Lower leg skin (tissue), 4 donors: ENCODE results near the gene FBRS. TPM values are rescaled to one million over a fixed set of nuclear protein-coding genes. Genes with fewer than 3 reads are reported as not detected.

Experiments used
- DNase-seq, 2 donors: peaks; one replicate each; pipeline ENCODE4 v3.0.0-alpha.2; 2019; ENCODE audit warnings: low spot score in 2 of 2
- H3K4me3 ChIP-seq: fragments of 200-600 bp; sonication (generic); 2 replicates; pipeline ENCODE4 v1.5.1; 2017; ENCODE audit warnings: mild to moderate bottlenecking, low read depth; ENCODE audit not compliant: poor library complexity, severe bottlenecking
- POLR2A ChIP-seq, 2 donors: fragments of 450-650 bp; IDR thresholded peaks; one replicate each; pipeline ENCODE4 v1.6.1; 2016 to 2017; ENCODE audit warnings: antibody characterized with exemption in 2 of 2, mild to moderate bottlenecking in 1 of 2, moderate library complexity in 1 of 2
- whole genome bisulfite sequencing, 2 donors: methylation state at CpG; one replicate each; pipeline ENCODE4 v1.1.5; 2018; 5-methylcytosine and 5-hydroxymethylcytosine counted together
- intact Hi-C: fragments of 100-400 bp; cut with DNase I; formaldehyde crosslinking; loops from one replicate; pipeline ENCODE4 v1.15.0; 2023; ENCODE audit warnings: low total_unique reads
- total RNA-seq, 4 donors: library from RNA; depleted of rRNA; stranded (reverse); fragments of >200 nt; gene quantifications; one replicate each; pipeline ENCODE4 v1.1.0, GENCODE V29; 2016
- TF ChIP-seq, protein P1 (sequence below), 3 donors: fragments of 450-650 bp; IDR thresholded peaks; one replicate each; pipeline ENCODE4 v1.5.1; 2016; ENCODE audit warnings: antibody characterized with exemption in 3 of 3, mild to moderate bottlenecking in 3 of 3, moderate library complexity in 2 of 3

The FBRS gene
- total RNA-seq, 4 donors from 2014 or later: 51.0 to 103 (median 58.3) TPM

DNA sequence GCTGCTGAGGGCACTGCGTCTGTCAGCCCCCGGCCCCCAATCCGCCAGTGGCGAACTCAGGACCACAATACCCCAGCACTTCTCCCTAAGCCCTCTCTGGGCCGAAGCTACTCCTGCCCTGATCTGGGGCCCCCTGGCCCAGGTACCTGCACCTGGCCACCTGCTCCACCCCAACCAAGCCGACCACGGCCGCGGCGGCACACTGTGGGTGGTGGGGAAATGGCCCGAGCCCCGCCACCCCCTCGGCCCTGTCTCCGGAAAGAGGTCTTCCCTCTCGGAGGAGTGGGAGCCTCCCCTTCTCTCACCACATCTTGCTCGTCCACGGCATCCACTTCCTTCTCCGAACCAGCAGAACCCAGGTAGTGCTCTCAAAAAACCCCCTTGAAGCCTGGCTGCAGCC, 3.4 kb upstream of the FBRS start:
- TF ChIP-seq, protein P1, sequence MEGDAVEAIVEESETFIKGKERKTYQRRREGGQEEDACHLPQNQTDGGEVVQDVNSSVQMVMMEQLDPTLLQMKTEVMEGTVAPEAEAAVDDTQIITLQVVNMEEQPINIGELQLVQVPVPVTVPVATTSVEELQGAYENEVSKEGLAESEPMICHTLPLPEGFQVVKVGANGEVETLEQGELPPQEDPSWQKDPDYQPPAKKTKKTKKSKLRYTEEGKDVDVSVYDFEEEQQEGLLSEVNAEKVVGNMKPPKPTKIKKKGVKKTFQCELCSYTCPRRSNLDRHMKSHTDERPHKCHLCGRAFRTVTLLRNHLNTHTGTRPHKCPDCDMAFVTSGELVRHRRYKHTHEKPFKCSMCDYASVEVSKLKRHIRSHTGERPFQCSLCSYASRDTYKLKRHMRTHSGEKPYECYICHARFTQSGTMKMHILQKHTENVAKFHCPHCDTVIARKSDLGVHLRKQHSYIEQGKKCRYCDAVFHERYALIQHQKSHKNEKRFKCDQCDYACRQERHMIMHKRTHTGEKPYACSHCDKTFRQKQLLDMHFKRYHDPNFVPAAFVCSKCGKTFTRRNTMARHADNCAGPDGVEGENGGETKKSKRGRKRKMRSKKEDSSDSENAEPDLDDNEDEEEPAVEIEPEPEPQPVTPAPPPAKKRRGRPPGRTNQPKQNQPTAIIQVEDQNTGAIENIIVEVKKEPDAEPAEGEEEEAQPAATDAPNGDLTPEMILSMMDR (IDR thresholded peaks at IDR 0.05): no peak
- TF ChIP-seq POLR2A (IDR thresholded peaks at IDR 0.05): no peak
- no peak overlapping the region for H3K4me3 ChIP-seq
- DNase-seq: no peak
- WGBS, 2 donors: 89 to 94% methylated on average over 18 of the region's 18 CpGs
- intact Hi-C loops: no loop called here

DNA sequence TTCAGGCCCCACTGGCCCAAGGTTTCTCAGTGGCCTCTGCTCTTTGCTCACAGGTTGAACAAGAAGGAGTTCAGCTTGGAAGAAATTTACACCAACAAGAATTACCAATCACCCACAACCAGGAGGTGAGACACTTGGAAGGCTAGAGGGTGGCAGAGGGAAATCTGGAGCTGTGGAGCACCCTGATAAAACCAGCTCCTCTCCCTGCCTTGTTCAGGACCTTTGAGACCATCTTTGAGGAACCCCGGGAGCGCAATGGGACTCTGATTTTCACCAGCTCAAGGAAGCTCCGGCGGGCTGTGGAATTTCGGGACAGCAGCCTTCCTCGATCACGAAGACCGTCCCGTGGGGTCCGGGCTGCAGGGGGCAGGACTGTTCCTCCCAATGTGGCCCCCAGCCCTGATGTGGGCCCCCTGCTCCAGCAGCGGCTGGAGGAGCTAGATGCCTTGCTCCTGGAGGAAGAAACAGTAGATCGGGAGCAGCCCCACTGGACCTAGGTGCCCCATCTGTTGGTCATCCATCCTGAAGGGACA, 2.4 kb upstream of the FBRS start:
- H3K4me3 ChIP-seq: no peak overlapping the region
- no peak for DNase-seq
- 91 to 96% methylated on average over 11 to 12 of the region's 12 CpGs for WGBS, 2 donors
- TF ChIP-seq, protein P1 (IDR thresholded peaks at IDR 0.05): no peak
- TF ChIP-seq POLR2A (IDR thresholded peaks at IDR 0.05): no peak
- intact Hi-C loops: no loop called here

DNA sequence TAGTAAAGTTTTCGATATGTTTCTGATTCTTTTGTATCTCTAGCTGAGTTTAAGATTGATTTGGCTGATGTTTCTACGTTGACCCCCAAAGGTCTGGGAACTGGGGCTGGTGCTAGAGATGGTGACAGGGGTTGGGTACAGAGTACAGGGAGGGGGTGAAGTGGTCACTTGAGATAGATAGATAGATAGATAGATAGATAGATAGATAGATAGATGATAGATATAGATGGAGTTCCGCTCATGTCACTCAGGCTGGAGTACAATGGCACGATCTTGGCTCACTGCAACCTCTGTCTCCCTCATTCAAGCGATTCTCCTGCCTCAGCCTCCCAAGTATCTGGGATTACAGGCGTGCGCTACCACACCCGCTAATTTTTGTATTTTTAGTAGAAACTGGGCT, 1.8 kb upstream of the FBRS start:
- intact Hi-C loops: no loop called here
- TF ChIP-seq, protein P1 (IDR thresholded peaks at IDR 0.05): no peak
- no peak for TF ChIP-seq POLR2A (IDR thresholded peaks at IDR 0.05)
- no peak overlapping the region for H3K4me3 ChIP-seq
- no peak for DNase-seq
- 94% methylated on average over 8 of the region's 8 CpGs for WGBS, 2 donors

DNA sequence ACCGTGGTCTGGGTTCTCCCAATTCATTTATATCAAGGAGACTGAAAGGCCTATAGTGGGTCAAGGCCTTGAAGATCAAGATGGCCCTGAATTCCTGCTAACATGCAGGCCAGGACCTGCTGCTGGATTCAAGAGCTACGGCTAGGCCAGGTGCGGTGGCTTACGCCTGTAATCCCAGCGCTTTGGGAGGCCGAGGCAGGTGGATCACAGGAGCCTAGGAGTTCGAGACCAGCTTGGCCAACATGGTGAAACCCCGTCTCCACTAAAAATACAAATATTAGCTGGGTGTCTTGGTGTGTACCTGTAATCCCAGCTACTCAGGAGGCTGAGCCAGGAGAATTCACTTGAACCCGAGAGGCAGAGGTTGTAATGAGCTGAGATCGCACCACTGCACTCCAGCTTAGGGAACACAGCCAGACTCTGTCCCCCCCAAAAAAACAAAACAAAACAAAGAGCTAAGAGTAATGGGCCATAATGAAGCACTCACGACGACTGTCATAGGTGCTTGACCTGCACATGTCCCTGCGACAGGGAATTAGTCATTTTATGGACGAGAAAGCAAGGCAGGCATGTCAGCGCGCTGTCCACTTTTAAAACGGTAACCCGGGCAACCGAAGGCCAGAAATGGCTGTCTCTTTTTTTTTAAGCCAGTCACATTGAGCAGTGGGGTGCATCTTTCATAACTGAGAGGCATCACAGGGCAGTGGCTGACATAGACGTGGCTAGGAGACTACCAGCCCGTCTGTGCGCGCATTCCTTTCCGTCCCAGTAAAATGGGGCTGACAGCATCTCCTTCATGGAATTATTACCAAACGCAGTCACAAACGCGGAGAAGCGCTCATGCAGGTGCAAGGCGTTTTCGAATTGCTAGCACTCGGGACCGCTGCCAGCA, 1.0 kb upstream of the FBRS start:
- intact Hi-C loops: no loop called here
- TF ChIP-seq POLR2A (IDR thresholded peaks at IDR 0.05): no peak
- TF ChIP-seq, protein P1 (IDR thresholded peaks at IDR 0.05): no peak
- 37 to 41% methylated on average over 24 to 26 of the region's 32 CpGs for WGBS, 2 donors
- DNase-seq: no peak
- H3K4me3 ChIP-seq: no peak overlapping the region

DNA sequence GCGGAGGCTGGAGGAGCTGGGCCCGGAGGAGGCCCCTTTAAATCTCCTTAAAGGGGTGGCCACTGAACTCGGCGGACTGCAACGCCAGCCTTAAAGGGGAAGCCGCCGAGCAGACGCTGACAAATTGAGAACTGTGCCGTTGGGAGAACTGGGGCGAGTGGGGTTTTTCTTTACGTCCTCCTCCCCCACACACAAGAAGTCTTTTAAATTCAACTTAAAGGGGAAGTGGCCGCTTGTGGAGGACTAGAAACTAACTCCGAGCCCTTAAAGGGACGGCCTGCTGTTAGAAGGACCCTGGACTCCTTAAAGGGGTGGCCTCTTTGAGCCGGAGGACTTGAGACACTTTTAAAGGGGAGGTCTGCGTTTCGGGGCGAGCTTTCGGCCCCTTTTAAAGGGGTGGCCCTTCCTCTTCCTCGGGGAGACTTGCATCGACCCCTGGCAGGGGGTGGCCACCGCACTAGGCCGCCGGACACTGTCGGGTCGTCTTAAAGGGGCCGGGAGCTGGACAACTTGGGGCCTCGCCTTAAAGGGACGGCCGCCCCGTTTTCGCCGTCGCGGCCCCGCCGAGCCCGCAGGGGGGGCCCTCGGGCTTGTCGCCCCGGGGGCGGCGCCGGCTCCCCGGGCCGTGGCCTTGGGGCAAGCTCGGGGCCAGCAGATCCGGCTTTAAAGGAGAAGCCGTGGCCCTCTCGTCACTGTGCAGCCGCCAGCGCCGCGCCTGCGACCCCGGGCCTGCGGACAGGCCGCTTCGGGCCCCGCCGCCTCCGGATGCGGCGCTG, 688 bp downstream of the FBRS start:
- peak overlapping the region; percentile 92 for H3K4me3 ChIP-seq
- intact Hi-C loops: no loop called here
- WGBS, 2 donors: 0 to 1% methylated on average over 19 to 27 of the region's 64 CpGs
- peak; percentile 94 to 95 for DNase-seq
- TF ChIP-seq, protein P1 (IDR thresholded peaks at IDR 0.05): no peak
- no peak for TF ChIP-seq POLR2A (IDR thresholded peaks at IDR 0.05)
